Testis (tissue), 3 donors: ENCODE measurements around the gene LYZ. TPM values are rescaled to one million over a fixed set of nuclear protein-coding genes. Genes with fewer than 3 reads are reported as not detected.
"Not testable (repeated sequence)": the region's sequence is repeated elsewhere in the genome, so short reads cannot be mapped to it uniquely, and the experiment has no call there.

Experiments
- DNase-seq: peaks from one replicate; pipeline ENCODE4 v3.0.0-alpha.2; 2019
- H3K27ac ChIP-seq, 2 donors: fragments of 200-600 bp; sonication (generic); one replicate each; pipeline ENCODE4 v1.5.1; 2019
- H3K27me3 ChIP-seq: fragments of 200-600 bp; sonication (generic); one replicate; pipeline ENCODE4 v1.5.1; 2019
- H3K36me3 ChIP-seq: fragments of 200-600 bp; sonication (generic); one replicate; pipeline ENCODE4 v1.5.1; 2017; ENCODE audit warnings: low read depth; ENCODE audit errors: missing control alignments
- H3K4me1 ChIP-seq: fragments of 200-600 bp; sonication (generic); one replicate; pipeline ENCODE4 v1.5.1; 2019
- H3K4me3 ChIP-seq, 2 donors: fragments of 200-600 bp; sonication (generic); one replicate each; pipeline ENCODE4 v1.5.1; 2017 to 2019
- H3K9me3 ChIP-seq: fragments of 200-600 bp; sonication (generic); one replicate; pipeline ENCODE4 v1.5.1; 2017
- CTCF ChIP-seq, 3 experiments: fragments of 450-650 bp in 2 of 3; fragments of 200-600 bp in 1 of 3; sonication (generic) in 1 of 3; IDR thresholded peaks; one replicate each; pipeline ENCODE4 v1.5.1; 2016 to 2019; ENCODE audit warnings: antibody characterized with exemption in 3 of 3, mild to moderate bottlenecking in 2 of 3, moderate library complexity in 1 of 3
- POLR2A ChIP-seq: fragments of 450-650 bp; IDR thresholded peaks from one replicate; pipeline ENCODE4 v1.6.1; 2017; ENCODE audit warnings: antibody characterized with exemption, mild to moderate bottlenecking, moderate library complexity
- WGBS, 2 donors: methylation state at CpG; one replicate each; pipeline ENCODE4 v1.1.5; 2018; 5-methylcytosine and 5-hydroxymethylcytosine counted together
- intact Hi-C: fragments of 100-400 bp; cut with DNase I; formaldehyde crosslinking; loops from one replicate; pipeline ENCODE4 v1.15.1; 2023; ENCODE audit warnings: low total_unique reads
- polyA plus RNA-seq: library from polyadenylated mRNA; stranded (reverse); fragments of 350-450 nt; fragmentation: Illumina TruSeq; extraction: RNeasy Lipid Tissue Mini Kit (QIAGEN cat#74804); gene quantifications from one replicate; pipeline ENCODE4 v1.2.3, GENCODE V29; 2014; ENCODE audit warnings: low read depth, low replicate concordance; ENCODE audit not compliant: insufficient read depth
- total RNA-seq, 2 donors: library from RNA; depleted of rRNA; stranded (reverse); fragments of >200 nt; gene quantifications; one replicate each; pipeline ENCODE4 v1.2.3, GENCODE V29; 2016

The LYZ gene
- total and polyA plus RNA-seq, 3 donors from 2014 or later, result 3.4 to 203 (median 9.7) TPM

DNA sequence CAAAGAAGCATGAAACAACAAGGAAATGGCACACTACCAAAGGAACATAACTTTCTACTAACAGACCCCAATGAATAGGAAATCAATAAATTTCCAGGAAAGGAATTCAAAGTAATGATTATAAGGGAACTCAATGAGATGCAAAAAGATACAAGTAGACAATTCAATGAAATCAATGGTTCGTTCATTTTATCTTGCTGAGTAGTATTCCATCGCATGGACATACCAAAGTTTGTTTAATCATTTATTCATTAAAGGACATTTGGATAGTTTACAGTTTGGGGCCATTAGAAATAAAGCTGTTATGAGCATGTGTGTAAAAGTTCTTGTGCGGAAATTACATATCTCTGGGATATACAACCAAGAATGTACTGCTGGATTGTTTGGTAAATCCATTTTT, 35.0 kb upstream of the LYZ start:
- no peaks in the 10 kb centered on the region for H3K27me3 ChIP-seq
- TF ChIP-seq POLR2A, result no peak
- no peak for TF ChIP-seq CTCF (IDR thresholded peaks at IDR 0.05)
- no peak overlapping the region for H3K4me3 ChIP-seq
- H3K4me1 ChIP-seq, result no peaks in the 10 kb centered on the region
- intact Hi-C loops, result no loop called here
- 93 to 97% methylated on average over 3 of the region's 3 CpGs for WGBS, 2 donors
- no peaks in the 10 kb centered on the region for H3K9me3 ChIP-seq
- no peak for DNase-seq
- H3K36me3 ChIP-seq, result no peaks in the 10 kb centered on the region
- no peak overlapping the region for H3K27ac ChIP-seq

- DNase-seq, H3K4me3 ChIP-seq, H3K27ac ChIP-seq, H3K36me3 ChIP-seq, H3K9me3 ChIP-seq, intact Hi-C loops, H3K27me3 ChIP-seq, H3K4me1 ChIP-seq: not testable (repeated sequence)
Measured at GRCh38 chr12:69316784-69317183, 31.4 kb upstream of the LYZ start.

- H3K27me3 ChIP-seq, H3K4me1 ChIP-seq, H3K4me3 ChIP-seq, H3K27ac ChIP-seq, H3K9me3 ChIP-seq, H3K36me3 ChIP-seq, intact Hi-C loops, DNase-seq: not testable (repeated sequence)
- 81 to 89% methylated on average over 2 of the region's 2 CpGs for WGBS, 2 donors
Measured at GRCh38 chr12:69317233-69317632, 30.9 kb upstream of the LYZ start.

DNA sequence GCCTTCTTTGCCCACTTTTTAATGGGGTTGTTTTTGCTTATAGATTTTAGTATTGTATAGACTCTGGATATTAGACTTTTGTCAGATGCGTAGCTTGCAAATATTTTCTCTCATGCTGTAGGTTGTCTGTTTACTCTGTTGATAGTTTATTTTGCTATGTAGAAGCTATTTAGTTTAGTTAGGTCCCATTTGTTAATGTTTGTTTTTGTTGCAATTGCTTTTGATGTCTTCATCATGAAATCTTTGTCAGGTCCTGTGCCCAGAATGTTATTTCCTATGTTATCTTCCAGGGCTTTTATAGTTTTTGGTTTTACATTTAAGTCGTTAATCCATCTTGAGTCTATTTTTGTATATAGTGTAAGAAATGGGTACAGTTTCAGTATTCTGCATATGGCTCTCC, 30.0 kb upstream of the LYZ start:
- intact Hi-C loops, result no loop called here
- Histone ChIP-seq H3K4me1 (no peaks in the 10 kb centered on the region), H3K4me3 (no peak overlapping the region), H3K36me3 (no peaks in the 10 kb centered on the region), H3K27ac (no peak overlapping the region), H3K9me3 (no peaks in the 10 kb centered on the region), H3K27me3 (no peaks in the 10 kb centered on the region)
- TF ChIP-seq CTCF (IDR thresholded peaks at IDR 0.05) (no peak), POLR2A (no peak)
- WGBS, 2 donors, result 89 to 93% methylated on average over 2 of the region's 2 CpGs
- no peak for DNase-seq

DNA sequence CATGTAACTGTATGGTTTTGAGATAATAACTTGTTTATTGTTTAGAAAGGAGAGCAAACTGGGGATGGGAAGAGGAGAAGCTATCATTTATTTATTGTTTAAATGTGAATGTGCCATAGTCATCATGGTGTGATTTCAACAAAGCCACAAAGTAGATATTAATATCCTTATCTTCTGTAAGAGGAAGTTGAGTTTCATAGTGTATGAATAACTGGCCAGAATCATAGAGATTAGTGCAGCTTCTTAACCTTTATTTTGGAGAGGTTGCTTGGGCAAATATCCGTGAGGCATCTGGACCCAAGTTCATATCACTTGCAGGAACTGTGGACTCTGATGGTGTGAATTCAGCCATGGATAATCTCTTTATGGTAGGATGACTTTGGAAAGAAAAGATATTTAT, 26.8 kb upstream of the LYZ start:
- DNase-seq, result no peak
- Histone ChIP-seq H3K36me3 (no peaks in the 10 kb centered on the region), H3K4me1 (no peaks in the 10 kb centered on the region), H3K27me3 (no peaks in the 10 kb centered on the region), H3K9me3 (no peaks in the 10 kb centered on the region), H3K27ac (no peak overlapping the region), H3K4me3 (no peak overlapping the region)
- intact Hi-C loops, result no loop called here
- TF ChIP-seq CTCF (IDR thresholded peaks at IDR 0.05) (no peak), POLR2A (no peak)
- WGBS, 2 donors, result 82 to 89% methylated on average over 1 of the region's 1 CpG

DNA sequence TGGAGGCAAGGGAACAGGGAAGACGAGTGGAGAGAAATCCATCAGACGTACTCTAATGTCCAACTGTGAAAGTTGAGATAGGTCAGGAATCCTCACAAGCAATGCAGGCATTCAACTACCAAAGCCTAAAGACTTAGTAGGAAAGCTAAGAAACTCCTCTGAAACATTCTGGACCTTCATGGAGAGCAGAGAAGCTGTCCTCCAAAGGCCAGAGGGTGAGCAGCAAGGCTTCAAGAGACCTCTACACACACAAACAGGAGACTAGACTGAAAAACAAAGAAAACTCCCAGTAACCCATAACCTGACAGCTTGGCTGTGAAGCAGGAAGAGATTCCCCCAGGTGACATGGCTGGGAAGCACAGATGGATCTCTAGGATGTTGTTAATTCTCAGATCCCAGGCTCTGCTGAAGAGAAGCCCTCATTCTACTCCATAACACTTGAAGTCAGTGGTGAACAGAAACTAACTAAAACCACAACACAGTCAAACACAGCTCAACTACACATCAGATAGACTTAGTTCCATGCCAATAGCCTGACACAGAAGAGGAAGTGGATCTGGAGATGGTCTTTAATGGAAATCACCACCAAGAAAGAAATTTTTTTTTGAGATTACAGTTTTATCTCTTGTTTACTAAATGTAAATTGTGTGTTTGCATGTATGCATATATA, 23.2 kb upstream of the LYZ start:
- Histone ChIP-seq H3K9me3 (no peaks in the 10 kb centered on the region), H3K27ac (no peak overlapping the region), H3K4me3 (no peak overlapping the region), H3K27me3 (no peaks in the 10 kb centered on the region), H3K4me1 (no peaks in the 10 kb centered on the region), H3K36me3 (no peaks in the 10 kb centered on the region)
- intact Hi-C loops, result no loop called here
- TF ChIP-seq POLR2A (no peak), CTCF (IDR thresholded peaks at IDR 0.05) (no peak)
- DNase-seq, result no peak
- WGBS, 2 donors, result 72 to 81% methylated on average over 2 of the region's 2 CpGs
